Glomerular visceral epithelial cell (primary cell): ENCODE measurements around the gene TBC1D28.
"Not testable (repeated sequence)": the region's sequence is repeated elsewhere in the genome, so short reads cannot be mapped to it uniquely, and the experiment has no call there.

ENCODE experiments used
- DNase-seq: peaks from one replicate; pipeline ENCODE4 v3.0.0-alpha.2; 2016; ENCODE audit errors: extremely low spot score

TBC1D28 gene

GRCh38 chr17:18613016-18613415 is 31.2 kb downstream of the TBC1D28 start:
- not testable (repeated sequence) for DNase-seq

GRCh38 chr17:18593138-18593537 is 51.1 kb downstream of the TBC1D28 start:
- not testable (repeated sequence) for DNase-seq
